ENCODE results near the gene SLC25A12.
"Not testable (repeated sequence)": the region's sequence is repeated elsewhere in the genome, so short reads cannot be mapped to it uniquely, and the experiment has no call there.

The SLC25A12 gene

DNA sequence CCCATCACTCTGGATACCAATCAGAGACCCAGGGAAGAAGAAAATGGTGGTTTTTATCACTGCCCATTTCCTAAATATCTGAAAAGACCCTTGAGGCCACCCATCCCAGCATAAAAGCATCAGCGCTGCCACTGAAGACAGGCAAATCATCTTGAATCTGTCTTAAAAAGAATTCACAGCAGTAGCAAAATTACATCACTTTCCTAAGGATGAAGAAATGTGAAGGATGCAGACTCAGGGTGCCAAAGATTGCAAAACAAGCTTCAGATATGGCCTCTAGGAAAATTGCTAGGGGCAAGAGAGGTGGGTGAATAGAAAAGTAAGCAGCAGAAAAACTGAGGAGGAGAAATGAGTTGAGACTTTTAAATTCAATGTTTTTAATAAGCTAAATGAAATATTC, 70.0 kb downstream of the SLC25A12 start:
- DNase-seq: no peak

DNA sequence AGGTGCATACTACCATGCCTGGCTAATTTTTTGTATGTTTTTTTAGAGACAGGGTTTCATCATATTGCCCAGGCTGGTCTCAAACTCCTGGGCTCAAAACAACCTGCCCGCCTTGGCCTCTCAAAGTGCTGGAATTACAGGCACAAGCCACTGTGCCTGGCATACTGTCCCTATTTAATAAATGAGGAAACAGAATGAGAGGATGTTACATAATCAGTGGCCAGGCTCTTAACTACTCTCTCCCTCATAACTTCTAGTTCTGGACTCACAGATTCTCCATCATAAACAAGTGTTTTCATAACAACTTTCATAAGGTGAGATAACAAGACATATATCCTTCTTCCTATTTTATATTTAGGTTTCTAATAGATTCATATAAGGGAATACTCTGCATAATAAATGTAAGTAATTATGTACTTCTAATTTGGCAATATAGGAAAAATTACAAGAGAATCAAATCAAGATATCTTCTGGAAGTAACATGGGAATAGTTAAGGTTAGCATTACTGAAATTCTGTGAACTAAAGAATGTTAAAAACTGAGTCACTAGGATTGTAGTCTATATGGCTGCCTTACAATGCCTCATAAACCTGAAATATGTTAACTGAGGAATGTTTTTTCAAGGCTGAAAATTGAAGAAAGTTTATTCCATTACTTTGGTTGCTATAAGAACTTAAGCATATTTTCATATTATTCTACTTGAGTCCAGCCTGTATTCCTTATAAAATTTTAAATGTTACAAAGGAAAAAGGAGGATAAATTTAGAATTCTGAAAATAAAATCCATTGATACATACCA, 71.3 kb downstream of the SLC25A12 start:
- DNase-seq: no peak

DNA sequence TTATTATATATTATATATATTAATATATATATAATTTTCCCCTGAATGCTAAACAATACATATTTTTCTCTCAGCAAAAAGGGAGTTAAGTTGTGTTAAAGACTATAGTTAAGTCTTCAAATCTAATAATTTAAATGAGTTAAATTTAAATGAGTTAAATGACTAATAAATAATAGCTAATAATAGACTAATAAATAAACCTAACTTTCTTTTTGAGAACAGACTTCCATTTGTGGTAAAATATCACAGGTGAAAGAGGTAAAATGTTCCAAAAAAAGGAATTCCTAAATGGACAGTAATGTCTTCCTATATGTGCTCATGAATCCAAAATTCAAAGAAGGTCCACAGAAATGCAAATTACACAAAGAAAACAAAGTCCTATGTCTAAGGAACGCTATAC, 74.6 kb downstream of the SLC25A12 start:
- no peak for DNase-seq

DNA sequence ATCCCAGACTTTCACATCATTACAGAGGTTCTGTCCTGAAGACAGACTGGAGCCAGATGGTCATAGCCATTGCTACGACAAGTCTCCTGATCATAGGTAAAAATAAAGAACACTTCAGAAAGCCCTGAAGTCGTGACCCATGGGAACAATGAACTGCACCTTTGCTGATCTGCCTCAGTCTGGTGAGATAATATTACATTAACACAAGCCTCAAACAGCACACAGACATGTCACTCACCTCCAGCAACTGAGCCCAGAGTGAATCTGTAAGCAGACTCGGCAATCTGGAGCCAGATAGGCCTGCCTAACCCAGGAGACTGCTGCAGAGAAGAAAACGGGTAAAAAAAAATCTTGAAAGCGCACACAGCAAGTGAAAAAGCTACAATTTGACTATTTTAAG, 79.2 kb downstream of the SLC25A12 start:
- no peak for DNase-seq

DNA sequence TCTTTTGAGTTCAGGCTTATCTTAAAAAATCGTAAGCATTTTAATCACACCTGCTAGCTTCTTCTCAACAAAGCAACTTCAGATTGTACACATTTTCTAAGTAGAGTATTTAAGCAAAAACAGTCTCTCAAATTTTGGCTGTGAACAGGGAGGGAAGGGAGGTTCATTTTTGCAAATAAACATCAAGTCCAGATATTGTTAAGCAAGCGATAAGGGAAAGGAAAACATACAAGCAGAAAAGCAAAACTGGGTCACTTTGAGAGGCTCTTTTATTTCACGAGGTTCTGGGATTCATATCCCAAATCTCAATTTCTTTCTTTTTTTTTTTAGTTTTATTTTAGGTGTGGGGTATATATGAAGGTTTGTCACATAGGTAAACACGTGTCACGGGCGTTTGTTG, 79.9 kb downstream of the SLC25A12 start:
- no peak for DNase-seq

DNA sequence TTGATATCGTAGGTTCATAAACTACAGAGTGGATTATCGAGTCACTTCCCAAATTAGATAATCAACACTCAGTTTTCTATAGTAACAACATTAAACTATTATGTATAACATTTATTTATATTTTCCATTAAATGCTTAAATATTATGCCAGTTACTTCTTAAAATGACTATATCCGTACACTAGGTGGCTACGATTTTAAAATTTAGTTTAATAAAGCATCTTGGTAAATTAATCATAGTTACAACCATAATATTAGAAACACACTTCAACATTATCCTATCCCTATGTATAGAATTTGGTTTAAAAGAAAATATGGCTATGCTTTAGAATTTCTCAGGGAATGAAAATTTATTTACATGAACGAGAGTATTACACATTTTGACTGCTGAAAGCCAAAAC, 80.3 kb downstream of the SLC25A12 start:
- DNase-seq: no peak

DNA sequence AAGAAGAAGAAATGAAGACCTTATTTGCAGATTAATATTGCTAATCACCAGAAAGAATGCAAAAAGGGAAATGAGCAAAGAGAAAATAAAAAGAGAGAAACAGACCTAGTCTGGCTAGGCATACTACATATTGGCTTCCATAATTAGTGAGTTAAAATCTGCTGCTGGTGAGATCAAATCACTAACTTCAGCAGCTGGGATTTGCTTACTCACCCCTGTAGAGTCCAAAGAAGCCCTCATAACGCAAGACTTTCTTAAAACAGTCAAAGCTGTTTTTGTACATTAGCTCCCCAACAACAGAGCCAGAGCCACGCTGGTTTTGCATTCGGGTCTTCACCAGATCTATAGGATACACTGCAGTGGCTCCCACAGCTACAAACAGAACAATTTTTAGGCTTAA, 80.9 kb downstream of the SLC25A12 start:
- DNase-seq: no peak

DNA sequence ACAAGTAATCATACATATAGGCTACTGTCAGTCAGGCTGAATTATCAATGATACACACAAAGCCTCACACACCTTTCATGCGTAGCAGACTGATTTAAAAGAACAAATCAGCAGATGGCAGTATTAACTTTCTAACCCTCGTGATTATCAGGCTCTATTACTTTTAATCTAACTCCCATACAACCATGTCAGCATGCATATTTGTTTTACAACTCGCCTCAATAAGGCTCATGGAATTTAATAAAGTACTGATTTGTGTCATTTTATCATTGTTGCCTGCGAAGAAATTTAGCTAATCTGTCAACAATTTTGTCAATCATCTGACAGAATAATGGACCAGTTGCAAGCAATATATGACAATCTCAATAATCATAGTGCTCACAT, 82.8 kb downstream of the SLC25A12 start:
- no peak for DNase-seq

DNA sequence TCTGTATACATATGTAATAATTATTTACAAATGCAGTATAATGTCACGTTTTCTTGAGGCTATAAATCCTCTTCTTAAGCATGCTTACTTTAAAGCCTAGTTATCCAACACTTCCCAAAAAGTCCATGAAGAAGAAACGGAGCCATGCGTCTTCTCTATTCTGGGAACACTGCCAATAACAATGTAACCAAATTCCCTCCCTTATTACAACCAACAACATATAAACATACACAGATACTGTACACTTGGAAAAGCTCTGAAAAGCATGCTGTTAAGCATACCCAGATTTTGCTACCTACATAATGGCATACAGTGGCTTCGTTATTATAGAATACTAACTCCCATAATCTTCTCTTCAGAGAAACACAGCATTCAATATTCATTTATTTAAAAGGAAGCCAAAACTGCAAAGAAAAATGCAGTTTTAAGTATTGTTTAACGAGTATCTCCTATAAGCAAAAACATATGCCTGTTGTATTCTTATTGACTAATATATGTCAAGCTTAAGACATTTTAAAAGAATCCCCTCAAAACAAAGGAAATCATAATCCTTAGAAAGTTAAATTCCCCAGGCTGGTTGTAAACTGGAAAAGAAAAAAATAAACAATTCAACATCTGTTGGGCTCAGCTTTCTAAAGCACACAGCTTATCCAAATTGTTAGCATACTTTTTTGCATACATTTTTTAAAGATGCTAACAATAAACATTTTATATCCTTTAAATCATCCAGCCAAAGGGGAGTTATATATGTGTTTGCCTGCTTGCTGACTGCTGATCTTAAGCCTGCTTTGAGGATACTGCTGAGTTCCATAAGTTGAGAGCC, 83.4 kb downstream of the SLC25A12 start:
- DNase-seq: no peak

DNA sequence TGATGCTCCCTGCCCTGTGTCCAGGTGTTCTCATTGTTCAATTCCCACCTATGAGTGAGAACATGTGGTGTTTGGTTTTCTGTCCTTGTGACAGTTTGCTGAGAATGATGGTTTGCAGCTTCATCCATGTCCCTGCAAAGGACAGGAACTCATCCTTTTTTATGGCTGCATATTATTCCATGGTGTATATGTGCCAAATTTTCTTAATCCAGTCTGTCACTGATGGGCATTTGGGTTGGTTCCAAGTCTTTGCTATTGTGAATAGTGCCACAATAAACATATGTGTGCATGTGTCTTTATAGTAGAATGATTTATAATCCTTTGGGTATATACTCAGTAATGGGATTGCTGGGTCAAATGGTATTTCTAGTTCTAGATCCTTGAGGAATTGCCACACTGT, 85.2 kb downstream of the SLC25A12 start:
- DNase-seq: not testable (repeated sequence)

DNA sequence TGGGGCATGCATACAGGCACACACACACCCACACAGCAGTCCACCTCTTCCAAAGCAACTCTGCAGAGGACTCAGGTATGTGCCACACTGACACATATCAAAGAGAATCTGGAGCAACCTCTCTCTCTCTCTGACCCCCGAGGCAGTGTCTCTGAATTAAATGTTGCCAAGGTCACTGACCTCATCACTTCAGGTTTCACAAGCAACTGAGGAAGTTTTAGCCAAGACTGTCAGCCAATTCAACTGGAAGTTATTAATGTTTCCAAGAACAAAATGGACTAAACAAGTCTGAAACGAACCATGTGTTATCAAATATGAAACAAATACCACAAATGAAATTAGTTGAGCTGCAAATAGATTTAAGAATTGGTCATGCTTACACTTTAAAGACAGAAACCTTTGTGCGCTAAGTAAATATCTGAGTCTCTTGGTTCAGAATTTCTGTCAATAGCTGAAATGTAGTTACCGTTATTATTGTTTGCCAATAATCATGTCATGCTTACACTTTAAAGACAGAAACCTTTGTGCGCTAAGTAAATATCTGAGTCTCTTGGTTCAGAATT, 86.1 kb downstream of the SLC25A12 start:
- DNase-seq: no peak

DNA sequence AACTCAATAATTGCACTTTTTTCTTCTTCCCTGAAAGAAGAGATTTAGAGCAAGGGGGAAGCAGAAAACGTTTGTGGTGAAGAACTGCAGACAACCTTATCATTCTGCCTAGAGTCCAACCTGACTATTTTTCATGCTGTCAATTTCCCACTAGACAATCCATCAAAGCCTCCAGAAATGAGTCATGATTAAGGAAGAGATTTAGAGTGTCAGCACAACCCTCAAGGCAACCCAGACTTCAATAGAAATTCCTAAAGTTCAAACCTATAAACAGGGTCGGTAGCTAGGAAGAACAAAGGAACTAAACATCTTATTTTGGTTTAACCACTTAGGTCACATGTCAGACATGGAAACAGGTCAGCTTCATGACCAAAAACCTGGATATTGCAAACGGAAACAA, 86.9 kb downstream of the SLC25A12 start:
- DNase-seq: no peak

DNA sequence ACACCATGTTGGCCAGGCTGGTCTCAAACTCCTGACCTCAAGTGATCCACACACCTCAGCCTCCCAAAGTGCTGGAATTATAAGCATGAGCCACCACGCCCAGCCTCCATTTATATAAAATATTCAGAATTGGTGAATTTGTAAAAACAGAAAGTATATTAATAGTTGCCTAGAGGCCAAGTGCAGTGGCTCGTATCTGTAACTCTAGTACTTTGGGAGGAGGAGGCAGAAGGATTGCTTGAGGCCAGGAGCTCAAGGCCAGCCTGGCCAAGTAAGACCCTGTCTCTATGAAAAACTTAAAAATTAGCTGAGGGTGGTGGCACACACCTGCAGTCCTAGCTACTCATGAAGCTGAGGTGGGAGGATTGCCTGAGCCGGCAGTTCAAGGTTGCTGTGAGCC, 89.6 kb downstream of the SLC25A12 start:
- DNase-seq: no peak

DNA sequence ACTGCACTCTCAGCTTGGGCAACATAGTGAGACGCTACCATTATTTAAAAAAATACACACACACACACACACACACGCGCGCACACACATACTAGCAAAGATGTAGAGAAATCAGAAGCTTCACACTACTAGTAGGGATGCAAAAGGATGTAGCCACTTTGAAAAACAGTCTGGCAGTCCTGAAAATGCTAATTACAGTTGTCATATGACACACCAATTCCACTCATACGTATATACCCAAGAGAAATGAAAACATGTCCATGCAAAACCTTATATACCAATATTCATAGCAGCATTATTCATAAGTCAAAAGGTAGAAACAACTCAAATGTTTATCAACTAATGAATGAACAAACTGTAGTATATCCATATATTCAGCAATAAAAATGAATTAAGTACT, 90.3 kb downstream of the SLC25A12 start:
- DNase-seq: no peak

DNA sequence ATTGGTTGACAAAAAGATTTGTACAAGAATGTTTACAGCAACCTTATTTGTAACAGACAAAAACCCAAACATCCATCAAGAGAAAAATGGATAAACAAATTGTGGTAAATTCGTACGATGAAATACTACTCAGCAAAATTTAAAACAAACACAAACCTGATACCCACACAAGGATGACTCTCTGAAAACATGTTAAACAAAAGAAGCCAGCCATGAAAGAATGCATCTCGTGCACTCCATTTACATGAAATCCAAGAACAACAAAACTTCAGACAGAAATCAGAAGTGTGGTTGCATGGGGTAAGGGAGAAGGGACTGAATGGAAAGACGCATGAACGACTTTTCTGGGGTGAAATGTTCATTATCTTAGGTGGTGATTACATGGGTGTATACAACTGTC, 93.4 kb downstream of the SLC25A12 start:
- no peak for DNase-seq

DNA sequence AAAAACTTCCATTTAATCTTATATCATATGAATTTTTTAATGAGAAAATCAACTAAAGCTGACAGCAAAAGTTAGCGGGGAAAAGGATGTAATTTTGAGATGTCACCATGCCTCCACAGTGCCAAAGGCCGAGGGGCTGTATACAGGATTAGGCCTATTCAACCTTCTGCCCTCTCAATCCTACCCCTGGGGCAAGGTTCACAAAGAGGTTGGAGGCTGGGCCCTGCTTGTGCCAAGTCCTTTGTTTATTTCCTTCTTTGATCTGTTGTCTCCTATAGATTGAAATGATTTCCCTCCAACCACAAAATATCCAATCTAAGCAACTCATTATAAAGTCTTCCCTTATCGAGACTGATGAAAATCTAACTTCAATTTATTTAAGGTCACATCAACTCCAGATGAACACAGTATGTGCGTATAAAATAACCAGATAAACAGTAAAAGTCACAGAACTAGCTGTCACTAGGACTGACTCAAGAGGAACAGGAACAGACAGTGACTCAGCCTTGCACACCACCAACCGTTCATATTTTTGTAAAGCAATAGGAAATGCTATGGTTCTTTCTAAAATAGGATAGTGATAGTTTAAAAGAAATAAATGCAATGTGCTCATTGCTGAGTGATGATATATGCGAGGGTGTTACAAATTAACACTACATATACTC, 95.8 kb downstream of the SLC25A12 start:
- no peak for DNase-seq

DNA sequence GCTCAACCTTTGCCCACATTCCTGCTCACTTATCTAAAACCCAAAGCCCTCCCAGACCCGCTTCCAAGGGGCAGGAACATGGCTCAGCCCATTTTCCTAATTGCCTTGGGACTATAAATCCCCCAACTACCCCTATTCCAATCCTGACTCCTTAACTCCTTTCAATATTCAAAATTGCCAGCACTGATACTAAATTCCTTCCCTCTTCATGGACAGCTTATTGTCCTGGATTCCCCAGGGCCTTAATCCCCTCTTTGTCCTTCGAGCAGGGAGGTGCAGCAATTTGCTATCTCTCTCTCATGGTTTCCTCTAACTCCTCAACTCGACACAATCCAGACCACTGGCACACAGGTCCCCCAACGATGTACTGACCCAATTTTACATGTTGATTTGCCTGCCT, 99.1 kb downstream of the SLC25A12 start:
- DNase-seq: no peak

DNA sequence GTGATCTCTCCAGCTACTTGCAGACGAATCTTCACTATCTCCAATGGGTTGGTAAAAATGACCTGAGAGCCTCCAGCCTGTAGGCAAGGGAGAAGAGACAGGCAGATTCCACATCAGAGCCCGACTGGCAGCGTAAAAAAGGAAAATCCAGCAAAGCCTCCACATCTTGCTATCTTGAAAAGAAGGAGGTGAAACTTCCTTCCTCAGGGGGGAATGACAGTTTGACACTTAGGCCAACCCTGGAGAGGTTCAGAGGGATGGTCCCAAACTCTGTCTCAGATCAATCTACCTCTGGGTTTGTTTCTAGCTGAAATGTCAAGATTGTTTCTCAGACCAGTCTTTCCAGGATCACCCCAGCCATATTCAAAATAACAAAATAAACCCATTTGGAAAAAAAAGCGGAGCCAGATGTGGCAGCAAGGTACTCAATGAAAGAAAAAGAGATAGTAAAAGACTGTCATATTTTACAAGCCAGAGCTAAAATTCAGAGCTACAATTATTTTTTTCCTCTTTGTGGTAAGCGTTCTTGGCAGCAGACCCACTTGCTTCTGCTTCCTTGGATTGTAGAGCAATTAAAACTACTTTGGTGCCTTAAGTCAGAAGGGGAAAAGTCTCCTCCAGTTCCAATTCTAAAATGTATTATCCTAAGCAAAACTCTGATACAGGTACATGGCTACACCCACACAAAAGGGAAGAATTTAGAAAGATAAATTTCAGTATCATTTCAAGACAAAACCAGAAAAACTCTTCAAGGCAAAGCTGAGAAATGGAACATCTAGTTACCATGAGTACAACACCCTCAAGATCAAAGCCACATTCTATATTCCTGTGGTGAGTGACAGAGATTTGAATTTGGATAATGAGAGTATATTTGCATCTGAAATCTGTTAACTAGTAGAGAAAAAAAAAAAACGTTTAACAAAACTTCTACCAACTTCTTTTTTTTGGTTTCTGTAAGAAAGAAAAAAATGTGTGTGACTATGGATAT, 100.1 kb downstream of the SLC25A12 start:
- DNase-seq: no peak

DNA sequence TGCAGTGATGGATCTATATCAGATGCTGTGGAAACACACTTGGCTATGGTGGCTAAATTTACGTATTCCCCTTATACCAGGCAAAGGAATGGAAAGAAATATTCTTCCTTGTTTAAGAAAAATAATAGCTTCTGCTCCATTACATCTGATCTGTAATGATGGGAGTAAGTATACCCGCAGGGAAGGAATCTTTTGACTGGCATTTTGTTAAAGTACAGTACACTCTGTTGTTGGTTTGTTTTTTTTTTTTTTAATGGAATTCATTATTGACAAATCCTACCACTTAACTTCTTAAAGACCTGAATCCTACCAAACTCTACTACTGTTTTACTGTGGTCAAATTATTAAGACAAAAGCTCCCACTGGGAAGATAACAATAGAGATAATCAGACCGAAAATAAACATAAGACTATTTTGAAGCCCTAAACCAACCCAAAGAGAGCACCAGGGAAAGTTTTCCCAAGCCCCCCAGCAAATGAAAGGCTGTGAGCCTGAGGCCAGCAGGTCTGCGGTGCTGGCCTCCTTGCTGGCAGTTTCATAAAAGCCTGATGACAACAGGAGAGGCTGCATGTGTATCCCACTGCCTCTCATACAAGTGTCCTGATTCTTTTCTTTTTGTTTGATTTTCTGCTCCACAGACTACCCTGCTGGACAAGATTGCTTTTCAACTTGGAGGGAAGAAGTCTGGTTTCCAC, 101.0 kb downstream of the SLC25A12 start:
- no peak for DNase-seq

DNA sequence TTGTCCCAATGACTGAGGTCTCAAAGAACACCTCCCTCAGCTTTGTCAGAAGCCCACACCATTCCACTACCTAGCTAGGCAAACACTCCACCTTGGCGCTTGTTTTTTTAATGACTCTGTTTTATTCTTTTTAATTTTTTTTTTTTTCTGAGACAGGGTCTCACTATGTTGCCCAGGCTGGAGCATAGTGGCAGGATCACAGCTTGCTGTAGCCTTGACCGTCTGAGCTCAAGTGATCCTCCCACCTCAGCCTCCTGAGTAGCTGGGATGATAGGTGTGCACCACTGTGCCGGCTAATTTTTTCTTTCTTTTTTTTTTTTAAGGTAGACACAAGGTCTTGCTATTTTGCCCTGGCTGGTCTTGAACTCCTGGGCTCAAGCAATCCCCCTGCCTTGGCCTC, 101.9 kb downstream of the SLC25A12 start:
- no peak for DNase-seq

DNA sequence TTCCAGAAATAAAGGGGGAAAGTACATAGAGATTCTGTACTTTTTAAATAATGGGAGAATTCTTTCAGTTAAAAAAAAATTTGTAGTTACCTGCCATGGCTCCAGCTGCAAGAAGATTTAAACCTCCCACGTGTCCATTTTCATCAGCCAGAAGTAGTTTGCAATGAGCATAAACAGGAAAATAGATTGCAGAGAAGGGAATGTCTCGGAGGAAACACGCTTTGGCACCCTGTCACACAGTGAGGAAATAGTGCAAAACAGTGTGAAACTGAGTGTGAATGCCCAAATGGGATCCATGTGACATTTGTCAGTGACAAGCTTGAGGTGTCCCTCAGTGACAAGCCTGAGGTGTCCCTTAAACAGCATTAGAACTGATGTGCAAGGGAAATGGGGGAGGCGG, 102.7 kb downstream of the SLC25A12 start:
- DNase-seq: no peak
